ELR (cell line): ENCODE measurements around the gene S1PR5.

Source experiments
- DNase-seq: peaks from one replicate; pipeline ENCODE4 v3.0.0-alpha.2; 2015; ENCODE audit warnings: low read depth

S1PR5 gene

GRCh38 chr19:10467104-10467706 is 50.0 kb downstream of the S1PR5 start:
- DNase-seq: no peak

- no peak for DNase-seq
These were observed 52.8 kb downstream of the S1PR5 start for GRCh38 chr19:10464456-10464855.
